ENCODE results near the gene NDFIP1. TPM values are rescaled to one million over a fixed set of nuclear protein-coding genes. Genes with fewer than 3 reads are reported as not detected.

NDFIP1 gene
- total RNA-seq, 1 experiment from 2014 or later = 40.7 TPM

DNA sequence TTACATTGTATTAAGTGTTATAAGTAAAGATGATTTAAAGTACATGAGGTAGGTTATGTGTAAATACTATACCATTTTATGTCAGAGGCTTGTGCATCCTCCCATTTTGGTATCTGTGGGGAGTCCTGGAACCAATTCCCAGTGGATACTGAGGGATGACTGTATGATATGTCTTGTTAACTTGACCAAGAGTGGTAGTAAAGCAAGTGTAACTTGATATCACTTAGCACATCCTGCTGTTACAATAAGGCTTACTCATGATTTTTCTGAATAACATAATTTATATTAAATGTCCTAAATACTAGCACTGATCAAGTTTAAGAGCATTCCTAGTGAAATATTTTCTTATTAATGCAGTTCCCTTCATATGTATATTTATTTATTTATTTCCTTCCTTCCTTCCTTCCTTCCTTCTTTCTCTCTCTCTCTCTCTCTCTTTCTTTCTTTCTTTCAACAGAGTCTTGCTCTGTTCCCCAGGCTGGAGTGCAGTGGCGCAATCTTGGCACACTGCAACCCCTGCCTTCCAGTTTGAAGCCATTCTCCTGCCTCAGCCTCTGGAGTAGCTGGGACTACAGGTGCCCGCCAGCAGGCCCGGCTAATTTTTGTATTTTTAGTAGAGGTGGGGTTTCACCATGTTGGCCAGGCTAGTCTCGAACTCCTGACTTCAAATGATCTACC, 7.5 kb downstream of the NDFIP1 start:
- peaks cover 23% of the 10 kb centered on the region for H3K4me1 ChIP-seq (replicated peaks; ENCODE audit: insufficient read depth)
- intact Hi-C loops (cut with micrococcal nuclease; ENCODE audit: unreplicated experiment) = no loop called here
- peaks cover 9% of the 10 kb centered on the region for H3K36me3 ChIP-seq (ENCODE audit: low read depth)
- H3K79me2 ChIP-seq (ENCODE audit: low read depth) = peaks cover 97% of the 10 kb centered on the region
- H4K20me1 ChIP-seq (ENCODE audit: insufficient read depth) = peaks cover 10% of the 10 kb centered on the region
- BruUV-seq (replicated peaks) = no TSS peak
- TF ChIP-seq, protein P1, sequence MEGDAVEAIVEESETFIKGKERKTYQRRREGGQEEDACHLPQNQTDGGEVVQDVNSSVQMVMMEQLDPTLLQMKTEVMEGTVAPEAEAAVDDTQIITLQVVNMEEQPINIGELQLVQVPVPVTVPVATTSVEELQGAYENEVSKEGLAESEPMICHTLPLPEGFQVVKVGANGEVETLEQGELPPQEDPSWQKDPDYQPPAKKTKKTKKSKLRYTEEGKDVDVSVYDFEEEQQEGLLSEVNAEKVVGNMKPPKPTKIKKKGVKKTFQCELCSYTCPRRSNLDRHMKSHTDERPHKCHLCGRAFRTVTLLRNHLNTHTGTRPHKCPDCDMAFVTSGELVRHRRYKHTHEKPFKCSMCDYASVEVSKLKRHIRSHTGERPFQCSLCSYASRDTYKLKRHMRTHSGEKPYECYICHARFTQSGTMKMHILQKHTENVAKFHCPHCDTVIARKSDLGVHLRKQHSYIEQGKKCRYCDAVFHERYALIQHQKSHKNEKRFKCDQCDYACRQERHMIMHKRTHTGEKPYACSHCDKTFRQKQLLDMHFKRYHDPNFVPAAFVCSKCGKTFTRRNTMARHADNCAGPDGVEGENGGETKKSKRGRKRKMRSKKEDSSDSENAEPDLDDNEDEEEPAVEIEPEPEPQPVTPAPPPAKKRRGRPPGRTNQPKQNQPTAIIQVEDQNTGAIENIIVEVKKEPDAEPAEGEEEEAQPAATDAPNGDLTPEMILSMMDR (conservative IDR thresholded peaks at IDR 0.05) = no peak
- TF ChIP-seq EZH2 (IDR thresholded peaks at IDR 0.05; ENCODE audit: low read depth) = no peak
- no peak overlapping the region for H3K4me3 ChIP-seq
- ChIA-PET POLR2A (ENCODE audit: unreplicated experiment) (no interaction called here), CTCF (interaction anchor here (0.6 kb wide), 1 partner anchor 140 kb away, joined by 3 read pairs; no protein-coding TSS in a partner anchor)
- H3K9me3 ChIP-seq (ENCODE audit: insufficient read depth, low read depth) = no peaks in the 10 kb centered on the region
- H3K27me3 ChIP-seq (ENCODE audit: insufficient read depth, low read depth) = no peaks in the 10 kb centered on the region
- H3K4me2 ChIP-seq = no peak overlapping the region
- 0 out of 2 replicates have a peak overlapping the region, but pooled peaks have one; percentile 17 for H3K27ac ChIP-seq
- peaks cover 16% of the 10 kb centered on the region for H3F3A ChIP-seq (ENCODE audit: insufficient read depth, low read depth)
- H2AFZ ChIP-seq = no peak overlapping the region
- peak in 1 of 2 experiments; percentile 41 for DNase-seq
- no peaks in the 10 kb centered on the region for H3K9me2 ChIP-seq (ENCODE audit: insufficient read depth)

DNA sequence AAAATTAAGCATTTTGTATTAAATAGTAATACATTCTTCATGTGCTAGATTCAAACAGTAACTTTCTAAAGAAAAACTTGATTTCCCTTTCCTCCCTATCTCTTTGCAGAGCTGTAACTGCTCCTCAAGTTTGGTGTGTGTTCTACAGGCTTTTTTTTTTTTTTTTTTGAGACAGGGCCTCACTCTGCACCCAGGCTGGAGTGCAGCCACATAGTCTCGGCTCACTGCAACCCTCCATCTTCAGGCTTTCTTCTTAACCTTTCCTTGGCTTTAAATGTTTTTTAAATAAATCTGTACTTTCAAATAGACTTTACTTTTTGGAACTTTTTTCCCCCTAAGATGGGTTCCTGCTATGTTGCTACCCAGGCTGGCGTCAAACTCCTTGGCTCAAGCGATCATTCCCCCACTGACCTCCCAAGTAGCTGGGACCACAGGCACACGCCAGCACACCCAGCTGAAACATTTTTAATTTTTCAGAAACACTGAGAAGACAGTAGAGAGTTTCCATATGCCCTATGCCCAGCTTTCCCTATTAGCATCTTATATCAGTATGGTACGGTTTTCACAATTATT, 9.1 kb downstream of the NDFIP1 start:
- H3K27me3 ChIP-seq (ENCODE audit: insufficient read depth, low read depth) = no peaks in the 10 kb centered on the region
- H3K36me3 ChIP-seq (ENCODE audit: low read depth) = peaks cover 9% of the 10 kb centered on the region
- no peak overlapping the region for H3K27ac ChIP-seq
- H3K79me2 ChIP-seq (ENCODE audit: low read depth) = peaks cover 95% of the 10 kb centered on the region
- no TSS peak for BruUV-seq (replicated peaks)
- H3F3A ChIP-seq (ENCODE audit: insufficient read depth, low read depth) = peaks cover 16% of the 10 kb centered on the region
- no peaks in the 10 kb centered on the region for H3K9me2 ChIP-seq (ENCODE audit: insufficient read depth)
- H3K4me3 ChIP-seq = no peak overlapping the region
- TF ChIP-seq EZH2 (IDR thresholded peaks at IDR 0.05; ENCODE audit: low read depth) = no peak
- TF ChIP-seq, protein P1 (conservative IDR thresholded peaks at IDR 0.05) = no peak
- peaks cover 13% of the 10 kb centered on the region for H4K20me1 ChIP-seq (ENCODE audit: insufficient read depth)
- no peaks in the 10 kb centered on the region for H3K9me3 ChIP-seq (ENCODE audit: insufficient read depth, low read depth)
- no peak for DNase-seq
- intact Hi-C loops (cut with micrococcal nuclease; ENCODE audit: unreplicated experiment) = no loop called here
- no peak overlapping the region for H2AFZ ChIP-seq
- H3K4me1 ChIP-seq (replicated peaks; ENCODE audit: insufficient read depth) = peaks cover 20% of the 10 kb centered on the region
- POLR2A ChIA-PET (ENCODE audit: unreplicated experiment) = no interaction called here
- no peak overlapping the region for H3K4me2 ChIP-seq
- CTCF ChIA-PET = no interaction called here

GRCh38 chr5:142118155-142118686, 9.6 kb downstream of the NDFIP1 start:
- H4K20me1 ChIP-seq (ENCODE audit: insufficient read depth) = peaks cover 13% of the 10 kb centered on the region
- BruUV-seq (replicated peaks) = no TSS peak
- intact Hi-C loops (cut with micrococcal nuclease; ENCODE audit: unreplicated experiment) = no loop called here

More at GRCh38 chr5:142118155-142118686, 9.6 kb downstream of the NDFIP1 start:
- Histone ChIP-seq H3K4me3 (no peak overlapping the region), H3K27ac (no peak overlapping the region), H3F3A (ENCODE audit: insufficient read depth, low read depth) (peaks cover 16% of the 10 kb centered on the region), H3K79me2 (ENCODE audit: low read depth) (peaks cover 94% of the 10 kb centered on the region), H3K4me2 (no peak overlapping the region), H3K9me2 (ENCODE audit: insufficient read depth) (no peaks in the 10 kb centered on the region), H3K4me1 (replicated peaks; ENCODE audit: insufficient read depth) (peaks cover 20% of the 10 kb centered on the region), H2AFZ (no peak overlapping the region), H3K36me3 (ENCODE audit: low read depth) (peaks cover 9% of the 10 kb centered on the region), H3K9me3 (ENCODE audit: insufficient read depth, low read depth) (no peaks in the 10 kb centered on the region), H3K27me3 (ENCODE audit: insufficient read depth, low read depth) (no peaks in the 10 kb centered on the region)
- DNase-seq = no peak
- ChIA-PET CTCF (no interaction called here), POLR2A (ENCODE audit: unreplicated experiment) (no interaction called here)
- TF ChIP-seq EZH2 (IDR thresholded peaks at IDR 0.05; ENCODE audit: low read depth) = no peak
